ENCODE measurements around the gene MID1. TPM values are rescaled to one million over a fixed set of nuclear protein-coding genes. Genes with fewer than 3 reads are reported as not detected.
"Not testable (repeated sequence)": the region's sequence is repeated elsewhere in the genome, so short reads cannot be mapped to it uniquely, and the experiment has no call there.

MID1 gene
- total and polyA plus RNA-seq, 4 donors = 3.4 to 34.7 (median 19.0) TPM

DNA sequence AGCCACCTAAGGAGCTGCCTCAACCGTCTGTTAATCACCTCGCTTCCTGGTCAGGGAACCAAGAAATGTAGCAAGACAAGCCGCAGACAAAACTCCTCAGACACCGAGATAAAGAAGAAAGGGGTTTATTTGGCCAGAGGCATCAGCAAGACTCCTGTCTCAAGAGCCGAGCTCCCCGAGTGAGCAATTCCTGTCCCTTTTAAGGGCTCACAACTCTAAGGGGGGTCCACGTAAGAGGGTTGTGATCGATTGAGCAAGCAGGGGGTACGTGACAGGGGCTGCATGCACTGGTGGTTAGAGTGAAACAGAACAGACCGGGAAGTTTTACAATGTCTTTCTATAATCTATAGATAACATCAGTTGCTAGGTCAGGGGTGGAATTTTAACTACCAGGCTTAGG, 30.6 kb downstream of the MID1 start:
- H3K27ac ChIP-seq (ENCODE audit: low read depth in 1 of 2, low read length in 2 of 2); H3K4me3 ChIP-seq (ENCODE audit: low read length in 2 of 2); H3K4me1 ChIP-seq (ENCODE audit: control insufficient read depth in 1 of 2, insufficient read depth in 2 of 2, low read length in 2 of 2); intact Hi-C loops (cut with DNase I); ATAC-seq (ENCODE audit: low FRiP score); H3K36me3 ChIP-seq (ENCODE audit: control insufficient read depth in 1 of 2, insufficient read depth in 2 of 2, low read length in 1 of 2); H3K27me3 ChIP-seq (ENCODE audit: control insufficient read depth in 1 of 2, insufficient read depth in 2 of 2, low read length in 1 of 2); DNase-seq; H3K9me3 ChIP-seq (ENCODE audit: control insufficient read depth, low read length): not testable (repeated sequence)
- 71 to 87% methylated on average over 10 of the region's 10 CpGs for WGBS, 2 donors

DNA sequence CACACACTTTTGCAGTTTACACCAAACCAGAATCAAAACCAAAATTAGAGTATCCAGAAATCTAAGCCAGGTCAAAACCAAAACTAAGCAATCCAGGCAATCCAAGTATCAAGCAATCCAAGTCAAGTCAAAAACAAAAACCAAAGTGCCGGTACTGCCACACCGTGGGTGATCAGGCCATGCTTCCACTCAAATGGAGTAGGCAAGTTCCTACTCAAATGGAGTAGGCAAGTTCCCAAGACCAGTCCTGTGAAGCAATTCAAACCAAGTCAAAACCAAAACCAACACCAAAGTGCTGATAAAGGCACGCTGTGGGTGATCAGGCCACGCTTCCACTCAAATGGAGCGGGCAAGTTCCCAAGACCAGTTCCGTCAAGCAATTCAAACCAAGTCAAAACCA, 31.3 kb downstream of the MID1 start:
- WGBS, 2 donors = 59 to 66% methylated on average over 6 of the region's 6 CpGs
- Histone ChIP-seq H3K9me3 (ENCODE audit: control insufficient read depth, low read length) (no peaks in the 10 kb centered on the region), H3K4me1 (ENCODE audit: control insufficient read depth in 1 of 2, insufficient read depth in 2 of 2, low read length in 2 of 2) (no peaks in the 10 kb centered on the region), H3K36me3 (ENCODE audit: control insufficient read depth in 1 of 2, insufficient read depth in 2 of 2, low read length in 1 of 2) (no peaks in the 10 kb centered on the region), H3K27me3 (ENCODE audit: control insufficient read depth in 1 of 2, insufficient read depth in 2 of 2, low read length in 1 of 2) (no peaks in the 10 kb centered on the region), H3K4me3 (ENCODE audit: low read length in 2 of 2) (no peak overlapping the region), H3K27ac (ENCODE audit: low read depth in 1 of 2, low read length in 2 of 2) (no peak overlapping the region)
- no peak for DNase-seq
- intact Hi-C loops (cut with DNase I) = no loop called here
- ATAC-seq (ENCODE audit: low FRiP score) = no peak

DNA sequence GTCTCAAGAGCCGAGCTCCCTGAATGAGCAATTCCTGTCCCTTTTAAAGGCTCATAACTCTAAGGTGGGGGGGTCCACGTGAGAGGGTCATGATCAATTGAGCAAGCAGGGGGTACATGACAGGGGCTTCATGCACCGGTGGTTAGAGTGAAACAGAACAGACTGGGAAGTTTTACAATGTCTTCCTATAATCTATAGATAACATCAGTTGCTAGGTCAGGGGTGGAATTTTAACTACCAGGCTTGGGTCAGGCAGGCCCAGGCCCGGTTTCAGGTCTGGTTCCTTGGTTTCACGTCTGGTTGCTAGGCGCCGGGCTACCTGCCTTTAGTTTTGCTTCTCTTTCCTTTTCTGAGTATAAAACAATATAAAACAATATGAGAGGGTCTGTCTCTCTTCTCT, 35.5 kb downstream of the MID1 start:
- intact Hi-C loops (cut with DNase I); DNase-seq; H3K36me3 ChIP-seq (ENCODE audit: control insufficient read depth in 1 of 2, insufficient read depth in 2 of 2, low read length in 1 of 2); H3K9me3 ChIP-seq (ENCODE audit: control insufficient read depth, low read length); H3K4me1 ChIP-seq (ENCODE audit: control insufficient read depth in 1 of 2, insufficient read depth in 2 of 2, low read length in 2 of 2); H3K27ac ChIP-seq (ENCODE audit: low read depth in 1 of 2, low read length in 2 of 2); H3K27me3 ChIP-seq (ENCODE audit: control insufficient read depth in 1 of 2, insufficient read depth in 2 of 2, low read length in 1 of 2); ATAC-seq (ENCODE audit: low FRiP score); H3K4me3 ChIP-seq (ENCODE audit: low read length in 2 of 2): not testable (repeated sequence)
- 88 to 89% methylated on average over 7 of the region's 7 CpGs for WGBS, 2 donors

DNA sequence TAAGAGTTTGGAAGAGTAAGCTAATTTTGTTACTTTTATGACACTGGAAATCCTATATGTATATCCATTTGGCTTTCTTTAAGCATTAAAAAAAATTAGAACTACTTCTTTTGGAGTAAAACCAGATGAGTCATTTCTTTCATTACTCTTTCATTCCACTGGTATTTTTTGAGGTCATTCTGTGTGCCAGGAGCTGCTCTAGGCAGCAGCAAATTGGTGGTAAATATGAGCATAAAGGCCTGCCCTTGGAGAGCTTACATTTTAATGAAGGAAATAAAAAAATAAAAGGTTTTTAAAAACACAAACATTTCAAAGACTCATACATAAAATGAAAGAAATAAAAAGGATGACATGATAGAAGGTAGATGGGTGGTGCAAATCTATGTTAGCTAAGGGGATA, 37.4 kb downstream of the MID1 start:
- H3K27me3 ChIP-seq (ENCODE audit: control insufficient read depth in 1 of 2, insufficient read depth in 2 of 2, low read length in 1 of 2) = no peaks in the 10 kb centered on the region
- DNase-seq (no peak), ATAC-seq (ENCODE audit: low FRiP score) (no peak)
- peaks cover 0 to 1% of the 10 kb centered on the region in 2 donors for H3K4me1 ChIP-seq (ENCODE audit: control insufficient read depth in 1 of 2, insufficient read depth in 2 of 2, low read length in 2 of 2)
- intact Hi-C loops (cut with DNase I) = no loop called here
- no peak overlapping the region for H3K4me3 ChIP-seq (ENCODE audit: low read length in 2 of 2)
- H3K36me3 ChIP-seq (ENCODE audit: control insufficient read depth in 1 of 2, insufficient read depth in 2 of 2, low read length in 1 of 2) = no peaks in the 10 kb centered on the region
- H3K9me3 ChIP-seq (ENCODE audit: control insufficient read depth, low read length) = no peaks in the 10 kb centered on the region
- no peak overlapping the region for H3K27ac ChIP-seq (ENCODE audit: low read depth in 1 of 2, low read length in 2 of 2)

DNA sequence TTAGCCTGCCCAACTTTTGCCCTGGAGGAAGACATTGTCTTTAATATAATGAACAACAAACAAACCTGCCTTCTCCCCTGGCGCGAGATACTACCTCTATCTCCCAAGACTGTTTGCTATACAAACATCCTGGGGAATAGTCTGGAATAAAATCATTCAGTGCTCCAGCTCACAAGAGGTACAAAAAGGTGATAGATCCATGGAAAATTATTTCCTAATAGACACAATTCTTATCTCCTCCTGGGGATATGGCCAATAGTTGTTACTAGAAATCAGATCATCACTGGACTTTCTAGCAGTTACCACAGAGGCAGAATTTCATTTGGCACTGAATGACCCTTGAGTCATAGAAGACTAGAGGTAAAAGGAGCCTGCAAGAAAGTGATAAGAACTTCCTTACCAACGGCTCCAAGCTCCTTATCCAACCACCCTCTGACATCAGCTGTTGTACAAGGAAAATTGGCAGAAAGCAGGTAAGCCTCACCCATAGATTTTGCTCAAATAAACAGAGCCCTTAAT, 38.1 kb downstream of the MID1 start:
- H3K27ac ChIP-seq (ENCODE audit: low read depth in 1 of 2, low read length in 2 of 2) = no peak overlapping the region
- H3K9me3 ChIP-seq (ENCODE audit: control insufficient read depth, low read length) = no peaks in the 10 kb centered on the region
- no peaks in the 10 kb centered on the region for H3K27me3 ChIP-seq (ENCODE audit: control insufficient read depth in 1 of 2, insufficient read depth in 2 of 2, low read length in 1 of 2)
- peaks cover 0 to 1% of the 10 kb centered on the region in 2 donors for H3K4me1 ChIP-seq (ENCODE audit: control insufficient read depth in 1 of 2, insufficient read depth in 2 of 2, low read length in 2 of 2)
- H3K36me3 ChIP-seq (ENCODE audit: control insufficient read depth in 1 of 2, insufficient read depth in 2 of 2, low read length in 1 of 2) = no peaks in the 10 kb centered on the region
- intact Hi-C loops (cut with DNase I) = no loop called here
- ATAC-seq (ENCODE audit: low FRiP score) (no peak), DNase-seq (no peak)
- no peak overlapping the region for H3K4me3 ChIP-seq (ENCODE audit: low read length in 2 of 2)
- WGBS, 2 donors = 50 to 67% methylated on average over 3 of the region's 3 CpGs

DNA sequence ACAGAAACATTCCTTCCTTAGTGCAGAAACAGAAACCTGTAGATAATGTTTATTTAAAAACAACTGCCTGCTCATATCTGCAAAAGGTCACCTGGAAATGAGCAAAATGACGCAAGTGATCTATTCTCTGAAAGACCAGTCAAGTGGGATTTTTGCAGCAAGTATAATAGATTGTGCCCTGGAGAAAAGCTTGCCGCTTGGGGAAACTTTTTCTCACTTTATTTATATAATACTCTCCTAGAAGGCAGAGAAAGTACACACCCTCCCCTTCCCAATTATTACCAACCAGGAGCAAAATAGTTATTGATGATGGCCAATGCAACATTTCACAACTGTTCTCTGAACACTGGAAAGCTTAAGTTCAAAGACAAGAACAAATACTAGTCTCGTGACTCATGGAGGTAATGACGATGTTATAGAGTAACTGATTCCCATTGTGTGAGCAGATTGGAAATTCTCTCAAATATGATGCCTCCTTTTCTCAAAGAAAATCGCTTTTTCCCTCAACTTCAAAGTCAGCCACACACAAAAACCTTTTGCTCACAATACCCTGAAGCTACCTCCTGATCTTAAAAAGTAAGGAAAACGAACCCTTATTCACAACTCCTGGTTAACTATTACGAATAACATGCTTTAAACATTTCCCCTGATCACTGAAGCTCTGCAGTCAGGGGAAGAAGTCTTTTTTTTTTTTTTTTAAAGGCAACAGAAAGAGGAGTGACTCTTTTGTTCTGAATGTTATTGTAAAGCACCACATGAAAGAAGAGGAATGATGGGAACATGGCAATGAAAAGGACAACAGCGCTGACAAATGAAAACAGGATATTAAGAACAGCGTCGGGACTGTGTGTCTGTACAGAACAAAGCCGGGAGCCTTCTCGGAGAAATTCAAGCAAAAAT, 41.0 kb downstream of the MID1 start:
- Histone ChIP-seq H3K36me3 (ENCODE audit: control insufficient read depth in 1 of 2, insufficient read depth in 2 of 2, low read length in 1 of 2) (no peaks in the 10 kb centered on the region), H3K9me3 (ENCODE audit: control insufficient read depth, low read length) (no peaks in the 10 kb centered on the region), H3K4me3 (ENCODE audit: low read length in 2 of 2) (peak overlapping the region in 1 of 2 donors; percentile 34), H3K27me3 (ENCODE audit: control insufficient read depth in 1 of 2, insufficient read depth in 2 of 2, low read length in 1 of 2) (no peaks in the 10 kb centered on the region), H3K27ac (ENCODE audit: low read depth in 1 of 2, low read length in 2 of 2) (no peak overlapping the region), H3K4me1 (ENCODE audit: control insufficient read depth in 1 of 2, insufficient read depth in 2 of 2, low read length in 2 of 2) (peaks cover 0 to 1% of the 10 kb centered on the region in 2 donors)
- no peak for ATAC-seq (ENCODE audit: low FRiP score)
- no peak for DNase-seq
- 15 to 31% methylated on average over 12 of the region's 12 CpGs for WGBS, 2 donors
- intact Hi-C loops (cut with DNase I) = no loop called here

DNA sequence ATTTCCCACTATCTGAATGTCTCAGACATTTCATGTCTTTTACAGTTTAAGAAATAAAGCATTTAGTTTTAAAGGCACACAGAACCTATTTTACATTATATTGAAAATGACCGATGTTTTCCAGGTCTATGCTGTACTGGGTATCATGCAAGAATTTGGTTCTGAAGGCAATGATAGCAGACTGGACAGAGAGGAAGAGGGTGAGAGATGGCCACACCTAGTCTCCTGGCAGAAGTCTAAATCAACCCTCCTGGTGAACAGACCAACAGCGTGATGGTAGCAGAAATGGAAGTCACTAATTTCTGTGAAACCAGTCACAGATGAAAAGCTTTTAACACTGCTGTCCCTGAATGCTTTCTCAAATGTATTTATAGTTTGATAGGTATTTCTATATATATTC, 41.9 kb downstream of the MID1 start:
- Histone ChIP-seq H3K27ac (ENCODE audit: low read depth in 1 of 2, low read length in 2 of 2) (no peak overlapping the region), H3K4me3 (ENCODE audit: low read length in 2 of 2) (no peak overlapping the region), H3K27me3 (ENCODE audit: control insufficient read depth in 1 of 2, insufficient read depth in 2 of 2, low read length in 1 of 2) (no peaks in the 10 kb centered on the region), H3K4me1 (ENCODE audit: control insufficient read depth in 1 of 2, insufficient read depth in 2 of 2, low read length in 2 of 2) (peaks cover 0 to 1% of the 10 kb centered on the region in 2 donors), H3K36me3 (ENCODE audit: control insufficient read depth in 1 of 2, insufficient read depth in 2 of 2, low read length in 1 of 2) (no peaks in the 10 kb centered on the region), H3K9me3 (ENCODE audit: control insufficient read depth, low read length) (no peaks in the 10 kb centered on the region)
- 70% methylated on average over 2 of the region's 2 CpGs for WGBS, 2 donors
- ATAC-seq (ENCODE audit: low FRiP score) = no peak
- intact Hi-C loops (cut with DNase I) = no loop called here
- no peak for DNase-seq

DNA sequence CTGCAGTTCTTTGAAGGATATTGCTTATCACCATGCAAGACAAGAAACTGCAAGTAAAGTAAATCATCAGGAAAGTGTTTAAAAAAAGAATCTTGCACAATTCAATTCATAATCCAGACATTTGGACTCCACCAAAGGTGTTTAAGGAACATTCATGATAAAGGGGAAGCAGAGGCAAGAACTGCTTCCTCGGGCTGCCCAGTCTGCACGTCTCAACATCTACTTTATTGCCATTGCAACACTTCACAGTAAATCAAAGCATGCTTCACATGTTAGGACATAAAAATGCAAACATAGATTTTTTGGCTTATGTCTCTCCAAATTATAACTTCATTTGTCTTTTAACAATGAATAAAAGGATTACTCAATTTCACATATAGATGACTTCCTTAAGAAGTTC, 42.5 kb downstream of the MID1 start:
- ATAC-seq (ENCODE audit: low FRiP score) = no peak
- H3K4me1 ChIP-seq (ENCODE audit: control insufficient read depth in 1 of 2, insufficient read depth in 2 of 2, low read length in 2 of 2) = peaks cover 0 to 1% of the 10 kb centered on the region in 2 donors
- no peak for DNase-seq
- H3K9me3 ChIP-seq (ENCODE audit: control insufficient read depth, low read length) = no peaks in the 10 kb centered on the region
- WGBS, 2 donors = 25 to 30% methylated on average over 2 of the region's 2 CpGs
- H3K27ac ChIP-seq (ENCODE audit: low read depth in 1 of 2, low read length in 2 of 2) = no peak overlapping the region
- H3K4me3 ChIP-seq (ENCODE audit: low read length in 2 of 2) = no peak overlapping the region
- no peaks in the 10 kb centered on the region for H3K27me3 ChIP-seq (ENCODE audit: control insufficient read depth in 1 of 2, insufficient read depth in 2 of 2, low read length in 1 of 2)
- no peaks in the 10 kb centered on the region for H3K36me3 ChIP-seq (ENCODE audit: control insufficient read depth in 1 of 2, insufficient read depth in 2 of 2, low read length in 1 of 2)
- intact Hi-C loops (cut with DNase I) = no loop called here

Measured in aorta (tissue), 5 donors.